ENCODE measurements around the gene FGR.

DNA sequence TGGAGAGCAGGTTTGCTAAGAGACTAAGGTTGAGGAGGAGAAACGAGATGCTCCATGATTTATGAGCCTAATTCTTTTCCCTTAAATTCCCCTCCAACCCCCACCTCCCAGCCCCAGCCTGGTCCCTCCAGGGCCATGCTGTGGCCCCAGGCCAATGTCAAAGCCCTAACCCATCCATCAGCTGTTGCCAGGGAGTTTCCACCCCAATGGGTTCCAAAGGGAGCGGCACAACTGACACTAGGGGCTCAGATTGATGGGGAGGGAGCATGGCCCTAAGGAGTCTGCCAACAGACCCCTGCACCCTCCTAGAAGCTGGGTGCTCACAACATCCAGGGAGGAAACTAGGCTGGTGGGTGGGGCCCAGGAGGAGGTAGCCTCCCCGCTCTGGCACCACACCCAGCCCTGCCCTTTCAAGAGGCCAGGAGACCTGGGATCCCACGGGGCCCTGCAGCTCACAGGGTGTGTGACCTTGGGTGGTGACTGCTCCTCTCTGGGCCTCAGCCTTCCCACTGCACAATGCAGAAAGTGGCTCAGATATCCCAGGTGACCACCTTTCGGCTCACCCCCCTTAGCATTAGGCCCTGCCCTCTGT, 44.0 kb downstream of the FGR start:
- TF ChIP-seq EP300 (IDR thresholded peaks at IDR 0.05), result no peak
- no peak for TF ChIP-seq CTCF (IDR thresholded peaks at IDR 0.05)
- no peak for TF ChIP-seq POLR2AphosphoS5 (IDR thresholded peaks at IDR 0.05)
